GM23338 (cell line): ENCODE measurements around the gene AMPH. TPM values are rescaled to one million over a fixed set of nuclear protein-coding genes. Genes with fewer than 3 reads are reported as not detected.

Experiments
- ATAC-seq: fragments of 200-7000 bp; cut with Tn5 transposase; 3 replicates; pipeline ENCODE4 v1.9.1; 2020
- DNase-seq: peaks from one replicate; pipeline ENCODE4 v3.0.0-alpha.2; 2015; ENCODE audit warnings: low spot score
- H2AFZ ChIP-seq: fragments of 200-600 bp; sonication (generic); 2 replicates; pipeline ENCODE4 v1.8.0; 2016; ENCODE audit warnings: antibody characterized with exemption, mild to moderate bottlenecking, moderate library complexity
- H3F3A ChIP-seq: fragments of 200-600 bp; sonication (generic); replicated peaks from 2 replicates; pipeline ENCODE4 v1.8.0; 2017; ENCODE audit warnings: antibody characterized with exemption, mixed run types, low read depth
- H3K27ac ChIP-seq: fragments of 200-600 bp; sonication (generic); 2 replicates; pipeline ENCODE4 v1.6.1; 2016; ENCODE audit warnings: low read depth
- H3K27me3 ChIP-seq: fragments of 200-600 bp; sonication (generic); 2 replicates; pipeline ENCODE4 v1.8.0; 2016; ENCODE audit warnings: mild to moderate bottlenecking, mixed run types, moderate library complexity; ENCODE audit not compliant: insufficient read depth
- H3K36me3 ChIP-seq: fragments of 200-600 bp; sonication (generic); 2 replicates; pipeline ENCODE4 v1.8.0; 2016; ENCODE audit warnings: mild to moderate bottlenecking; ENCODE audit not compliant: insufficient read depth
- H3K4me1 ChIP-seq: fragments of 200-600 bp; sonication (generic); 2 replicates; pipeline ENCODE4 v1.8.0; 2016; ENCODE audit warnings: mild to moderate bottlenecking, moderate library complexity; ENCODE audit not compliant: insufficient read depth
- H3K4me2 ChIP-seq: fragments of 200-600 bp; sonication (generic); 2 replicates; pipeline ENCODE4 v1.7.1; 2017; ENCODE audit warnings: mixed run types
- H3K4me3 ChIP-seq: fragments of 200-600 bp; sonication (generic); 2 replicates; pipeline ENCODE4 v1.6.1; 2016; ENCODE audit warnings: mixed run types
- H3K79me2 ChIP-seq: fragments of 200-600 bp; sonication (generic); replicated peaks from 2 replicates; pipeline ENCODE4 v1.8.0; 2017; ENCODE audit warnings: mild to moderate bottlenecking; ENCODE audit not compliant: insufficient read depth
- H3K9me2 ChIP-seq: fragments of 200-600 bp; sonication (generic); 2 replicates; pipeline ENCODE4 v1.8.0; 2017; ENCODE audit not compliant: insufficient read depth
- H4K20me1 ChIP-seq: fragments of 200-600 bp; sonication (generic); replicated peaks from 2 replicates; pipeline ENCODE4 v1.8.0; 2017; ENCODE audit warnings: mild to moderate bottlenecking; ENCODE audit not compliant: insufficient read depth
- H3K27ac Mint-ChIP-seq: 2 replicates; pipeline ENCODE4 v1.8.0; 2020; ENCODE audit warnings: inconsistent platforms, mild to moderate bottlenecking, moderate library complexity, mixed read lengths
- H3K27me3 Mint-ChIP-seq: 3 replicates; pipeline ENCODE4 v1.8.0; 2022; ENCODE audit warnings: low read depth, mild to moderate bottlenecking, moderate library complexity, mixed read lengths, inconsistent platforms; ENCODE audit not compliant: insufficient read depth, poor library complexity
- H3K36me3 Mint-ChIP-seq: 3 replicates; pipeline ENCODE4 v1.8.0; 2021; ENCODE audit warnings: low read depth, mild to moderate bottlenecking, inconsistent platforms, moderate library complexity, mixed read lengths
- H3K4me1 Mint-ChIP-seq: 3 replicates; pipeline ENCODE4 v1.8.0; 2020; ENCODE audit warnings: mild to moderate bottlenecking, inconsistent platforms, mixed read lengths
- H3K4me3 Mint-ChIP-seq: 3 replicates; pipeline ENCODE4 v1.8.0; 2021; ENCODE audit warnings: moderate library complexity, mild to moderate bottlenecking, inconsistent platforms, mixed read lengths
- H3K9me3 Mint-ChIP-seq: 3 replicates; pipeline ENCODE4 v1.8.0; 2020; ENCODE audit warnings: moderate library complexity, mild to moderate bottlenecking, inconsistent platforms, mixed read lengths
- CREB1 ChIP-seq: fragments of 250-450 bp; sonication (Bioruptor Pico); IDR thresholded peaks from 2 replicates; pipeline ENCODE4 v1.5.0; 2020; ENCODE audit warnings: low read depth, mild to moderate bottlenecking, moderate library complexity
- CTCF ChIP-seq, 2 experiments: fragments of 200-600 bp in 1 of 2; sonication (generic) in 1 of 2; conservative IDR thresholded peaks; 2 replicates each; pipeline versions ENCODE4 v1.5.1 to v1.6.1; 2016 to 2017; ENCODE audit warnings: antibody characterized with exemption in 2 of 2, low read depth in 2 of 2, mild to moderate bottlenecking in 2 of 2, moderate library complexity in 1 of 2
- ETS1 ChIP-seq: IDR thresholded peaks from 2 replicates; pipeline ENCODE4 v1.6.1; 2016; ENCODE audit warnings: antibody characterized with exemption
- EZH2 ChIP-seq: fragments of 200-600 bp; sonication (generic); IDR thresholded peaks from one replicate; pipeline ENCODE4 v1.8.0; 2017; ENCODE audit warnings: antibody characterized with exemption, mild to moderate bottlenecking, low read depth; ENCODE audit not compliant: unreplicated experiment
- EZH2phosphoT487 ChIP-seq: fragments of 200-600 bp; sonication (generic); IDR thresholded peaks from one replicate; pipeline ENCODE4 v1.8.1; 2018; ENCODE audit warnings: antibody characterized with exemption; ENCODE audit not compliant: unreplicated experiment
- JUNB ChIP-seq: IDR thresholded peaks from one replicate; pipeline ENCODE4 v1.6.1; 2016; ENCODE audit warnings: antibody characterized with exemption; ENCODE audit not compliant: unreplicated experiment
- NANOG ChIP-seq: IDR thresholded peaks from 2 replicates; pipeline ENCODE4 v1.6.1; 2016; ENCODE audit warnings: antibody characterized with exemption, borderline replicate concordance
- POLR2AphosphoS5 ChIP-seq: IDR thresholded peaks from 2 replicates; pipeline ENCODE4 v1.6.1; 2016; ENCODE audit warnings: antibody characterized with exemption, low read depth
- REST ChIP-seq: IDR thresholded peaks from one replicate; pipeline ENCODE4 v1.6.1; 2018; ENCODE audit warnings: antibody characterized with exemption; ENCODE audit not compliant: unreplicated experiment
- STAT1 ChIP-seq: IDR thresholded peaks from one replicate; pipeline ENCODE4 v1.6.1; 2016; ENCODE audit warnings: antibody characterized with exemption; ENCODE audit not compliant: unreplicated experiment
- ZNF114 ChIP-seq: fragments of 250-450 bp; sonication (Bioruptor Pico); IDR thresholded peaks from 2 replicates; pipeline ENCODE4 v1.5.0; 2020; ENCODE audit warnings: mild to moderate bottlenecking, moderate library complexity
- ZNF331 ChIP-seq: fragments of 250-450 bp; sonication (Bioruptor Pico); IDR thresholded peaks from 2 replicates; pipeline ENCODE4 v1.5.0; 2020; ENCODE audit warnings: low read depth, mild to moderate bottlenecking, moderate library complexity
- ZNF462 ChIP-seq: fragments of 250-450 bp; sonication (Bioruptor Pico); IDR thresholded peaks from 2 replicates; pipeline ENCODE4 v1.5.0; 2020; ENCODE audit warnings: mild to moderate bottlenecking, moderate library complexity
- polyA plus RNA-seq: library from polyadenylated mRNA; unstranded; fragments of >200 nt; fragmentation: Nextera tagmentation; extraction: Ambion mirVana; gene quantifications from 2 replicates; pipeline ENCODE4 v1.2.1, GENCODE V29; 2016
- total RNA-seq: library from RNA; depleted of rRNA; stranded (reverse); fragments of >200 nt; shearing (Covaris generic); gene quantifications from 2 replicates; pipeline ENCODE4 v1.2.3, GENCODE V29; 2014

Gene AMPH
- total and polyA plus RNA-seq, 2 experiments from 2014 or later, result 4.8 to 10.2 TPM

GRCh38 chr7:38658921-38659320 is 27.7 kb upstream of the AMPH start:
- Mint-ChIP-seq H3K27me3 (peaks cover 5% of the 10 kb centered on the region), H3K4me1 (peaks cover 5% of the 10 kb centered on the region; the same call in 2 of the 3 replicates), H3K36me3 (no peaks in the 10 kb centered on the region; the same call in 2 of the 3 replicates), H3K4me3 (no peak overlapping the region), H3K9me3 (no peaks in the 10 kb centered on the region; the same call in none of the 3 replicates), H3K27ac (no peak overlapping the region)
- TF ChIP-seq EZH2phosphoT487, result no peak
- TF ChIP-seq EZH2, result no peak
- no peak for TF ChIP-seq REST
- no peak for TF ChIP-seq ZNF331 (CRISPR knock-in tag)
- no peak for TF ChIP-seq JUNB
- no peak for TF ChIP-seq ETS1
- TF ChIP-seq NANOG, result no peak
- TF ChIP-seq STAT1, result no peak
- no peak for TF ChIP-seq CREB1 (CRISPR knock-in tag)
- TF ChIP-seq POLR2AphosphoS5, result no peak
- no peak for TF ChIP-seq ZNF462
- TF ChIP-seq ZNF114 (CRISPR knock-in tag), result no peak
- no peak for TF ChIP-seq CTCF (conservative IDR thresholded peaks at IDR 0.05; ENCODE audit: low read depth in 2 of 2)
- Histone ChIP-seq H3K4me3 (no peak overlapping the region), H3K4me2 (no peak overlapping the region), H3K4me1 (no peaks in the 10 kb centered on the region), H3K36me3 (no peaks in the 10 kb centered on the region), H3K27me3 (no peaks in the 10 kb centered on the region), H3K27ac (no peak overlapping the region), H2AFZ (no peak overlapping the region), H4K20me1 (no peaks in the 10 kb centered on the region), H3F3A (no peaks in the 10 kb centered on the region), H3K79me2 (no peaks in the 10 kb centered on the region), H3K9me2 (no peaks in the 10 kb centered on the region; the same call in 1 of the 2 replicates)
- DNase-seq (no peak), ATAC-seq (no peak)
